NK-92 treated with Interleukin-12 subunit alpha and Interleukin-12 subunit beta, amount 100 ng/mL, for 24 hours (cell line): Measurements from ENCODE around the gene SLC31A1.
A peak's percentile ranks its signal among the peaks of the same experiment; 100 is the strongest.
"Not testable (repeated sequence)": the region's sequence is repeated elsewhere in the genome, so short reads cannot be mapped to it uniquely, and the experiment has no call there.

Experiments
- DNase-seq: peaks from one replicate; lab custom pipeline; 2025; lab: John Stamatoyannopoulos, UW

SLC31A1 gene

GRCh38 chr9:113261917-113262671 lies 40.8 kb downstream of the SLC31A1 start:
- no peak for DNase-seq

GRCh38 chr9:113266174-113266573 lies 44.8 kb downstream of the SLC31A1 start:
- no peak for DNase-seq

DNA sequence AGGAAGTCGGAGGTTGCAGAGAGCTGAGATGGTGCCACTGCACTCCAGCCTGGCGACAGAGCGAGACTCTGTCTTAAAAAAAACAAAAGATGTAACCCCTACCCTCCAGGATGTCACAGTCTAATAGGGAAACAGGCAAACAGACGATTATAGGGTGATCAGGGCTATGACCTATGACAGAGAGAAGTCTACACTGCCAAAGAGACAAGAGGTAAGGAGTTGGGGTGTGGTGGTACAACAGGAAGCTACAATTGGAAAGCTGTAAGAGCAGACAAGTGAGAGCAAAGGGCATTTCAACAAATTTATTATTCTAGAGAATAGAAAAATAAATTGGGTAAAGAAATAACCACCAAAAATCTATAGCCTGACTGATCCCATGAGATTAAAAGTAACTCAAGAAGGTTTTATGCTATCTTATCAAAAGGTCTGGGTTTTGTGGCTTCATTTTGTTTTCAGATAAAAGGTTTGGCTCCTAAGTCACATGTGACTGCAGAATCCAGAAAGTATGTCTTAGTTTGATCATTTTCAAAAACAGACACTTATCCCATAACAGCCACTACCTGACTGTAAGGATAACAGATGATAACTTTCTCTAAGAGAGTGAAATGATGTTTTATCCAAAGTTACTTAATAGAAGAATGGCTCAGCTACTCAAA lies 46.7 kb downstream of the SLC31A1 start:
- no peak for DNase-seq

- DNase-seq, result no peak
Observed at GRCh38 chr9:113269355-113269754, 48.0 kb downstream of the SLC31A1 start.

DNA sequence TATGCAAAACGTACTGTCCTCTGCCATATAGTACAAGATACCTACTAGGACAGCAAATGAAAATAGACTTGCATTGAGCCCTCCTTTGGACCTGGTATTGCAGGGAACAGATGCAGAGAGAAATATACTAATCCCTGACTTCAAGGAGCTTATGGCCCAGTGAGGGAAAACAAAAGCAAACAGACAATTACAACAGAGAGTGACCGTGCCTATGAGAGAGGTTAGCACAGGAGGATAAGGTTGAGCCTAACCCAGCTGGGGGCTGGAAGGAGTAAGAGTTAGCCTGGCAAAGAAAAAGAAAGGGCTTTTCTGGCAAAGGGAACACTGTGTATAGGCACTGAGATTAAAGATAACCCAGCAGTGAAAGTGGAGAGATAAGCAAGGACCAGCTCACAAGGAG lies 48.5 kb downstream of the SLC31A1 start:
- DNase-seq, result no peak

GRCh38 chr9:113274474-113275156 lies 53.3 kb downstream of the SLC31A1 start:
- DNase-seq, result no peak

- peak; percentile 89 for DNase-seq
Observed at GRCh38 chr9:113275157-113276131, 54.1 kb downstream of the SLC31A1 start, which contains the start of the genes CDC26 and PRPF4. CDC26 (minus strand) TSS chr9:113275572; CDS start chr9:113272507, 3,065 bp downstream. PRPF4 (plus strand) TSS chr9:113275658; CDS start chr9:113275744, 86 bp downstream.

DNA sequence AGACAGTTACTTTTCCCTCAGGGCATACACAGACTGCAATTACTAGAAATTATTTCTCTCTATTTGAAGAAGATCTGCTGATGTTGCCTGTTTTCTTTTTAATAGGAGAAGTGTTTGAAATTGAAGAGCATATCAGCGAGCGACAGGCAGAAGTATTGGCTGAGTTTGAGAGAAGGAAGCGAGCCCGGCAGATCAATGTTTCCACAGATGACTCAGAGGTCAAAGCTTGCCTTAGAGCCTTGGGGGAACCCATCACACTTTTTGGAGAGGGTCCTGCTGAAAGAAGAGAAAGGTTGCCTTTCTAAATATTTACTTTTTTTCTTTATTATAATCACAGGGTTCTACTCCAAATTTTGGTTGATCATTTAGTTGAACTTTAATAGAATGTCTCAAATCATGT lies 57.5 kb downstream of the SLC31A1 start:
- no peak for DNase-seq

- no peak for DNase-seq
Observed at GRCh38 chr9:113281356-113281755, 60.0 kb downstream of the SLC31A1 start.

GRCh38 chr9:113289091-113289490 lies 67.7 kb downstream of the SLC31A1 start:
- DNase-seq, result no peak

- DNase-seq, result no peak
Observed at GRCh38 chr9:113290052-113290607, 68.8 kb downstream of the SLC31A1 start.

DNA sequence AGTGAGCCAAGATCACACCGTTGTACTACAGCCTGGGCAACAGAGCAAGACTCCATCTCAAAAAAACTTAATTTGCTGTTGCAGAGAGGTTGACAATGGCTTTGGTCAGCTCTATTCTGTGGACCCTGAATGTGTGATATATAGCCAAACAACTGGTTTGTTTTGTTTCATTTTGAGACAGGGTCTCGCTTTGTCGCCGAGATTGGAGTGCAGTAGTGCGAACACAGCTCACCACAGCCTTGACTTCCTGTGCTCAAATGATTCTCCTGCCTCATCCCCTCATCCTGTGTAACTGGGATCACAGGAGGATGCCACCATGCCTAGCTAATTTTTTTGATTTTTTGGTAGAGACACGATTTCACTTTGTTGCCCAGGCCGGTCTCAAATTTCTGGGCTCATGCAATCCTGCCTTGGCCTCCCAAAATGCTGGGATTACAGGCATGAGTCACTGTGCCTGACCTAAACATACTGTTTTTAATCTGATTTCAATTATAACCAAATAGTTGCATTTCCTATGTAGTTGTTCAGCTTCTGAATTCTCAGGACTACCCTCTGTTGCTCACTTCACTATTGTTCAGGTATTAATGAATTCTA lies 72.0 kb downstream of the SLC31A1 start:
- no peak for DNase-seq

- not testable (repeated sequence) for DNase-seq
Observed at GRCh38 chr9:113296247-113296646, 74.9 kb downstream of the SLC31A1 start.

DNA sequence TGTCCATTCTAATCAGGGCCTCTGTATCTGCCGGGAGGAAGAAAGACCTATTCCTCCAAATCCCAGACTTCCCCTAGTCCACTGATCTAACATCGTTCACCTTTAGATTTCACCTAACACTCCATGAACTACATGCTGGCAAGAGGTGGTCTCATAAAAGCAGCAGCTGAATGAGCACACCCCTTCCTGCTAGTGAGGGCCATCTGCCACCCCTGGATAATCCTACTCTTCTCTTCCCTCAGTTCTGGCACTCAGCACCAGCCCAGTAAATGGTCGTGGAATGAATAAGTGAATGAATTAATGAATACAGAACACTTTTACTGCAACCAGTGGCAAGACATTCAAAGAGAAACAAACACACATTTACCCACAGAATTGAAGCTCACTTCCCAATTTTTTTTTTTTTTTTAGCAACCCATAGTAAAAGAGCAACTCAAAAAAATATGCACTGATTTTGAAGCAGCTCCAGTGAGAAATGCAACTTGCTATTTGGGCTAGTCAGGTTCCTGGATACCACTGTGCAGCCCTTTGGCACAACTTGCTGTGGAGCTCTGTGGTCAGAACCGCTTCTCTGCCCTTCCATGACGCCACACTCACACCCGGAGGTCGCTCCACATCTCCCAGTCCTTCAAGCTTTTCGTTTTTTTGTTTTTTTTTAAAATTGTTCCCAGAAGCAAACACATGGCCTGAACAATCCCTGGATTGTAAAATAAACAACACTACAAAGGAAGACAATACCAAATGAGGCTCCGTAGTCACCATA lies 75.6 kb downstream of the SLC31A1 start:
- no peak for DNase-seq

DNA sequence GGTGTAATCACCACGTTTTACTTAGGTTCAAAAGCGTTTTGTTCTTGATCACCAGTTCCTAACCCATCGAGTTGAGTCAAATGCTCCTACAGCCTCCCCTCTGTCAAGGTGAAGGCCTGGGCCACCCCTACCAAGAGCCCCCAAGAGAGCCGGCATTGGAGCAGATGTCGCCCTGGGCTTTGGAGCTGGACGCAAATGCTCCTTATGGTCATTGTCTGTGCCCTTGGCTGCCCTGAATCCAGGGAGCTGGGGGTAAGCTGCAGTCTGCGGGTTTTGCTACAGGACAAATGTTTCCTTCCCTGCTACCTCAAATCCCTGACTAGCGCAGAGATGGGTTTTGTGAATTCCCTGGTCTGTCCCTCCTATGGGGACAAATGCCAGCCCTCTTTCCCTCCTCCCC lies 77.0 kb downstream of the SLC31A1 start:
- DNase-seq, result no peak

GRCh38 chr9:113298924-113299770 lies 77.8 kb downstream of the SLC31A1 start:
- no peak for DNase-seq

DNA sequence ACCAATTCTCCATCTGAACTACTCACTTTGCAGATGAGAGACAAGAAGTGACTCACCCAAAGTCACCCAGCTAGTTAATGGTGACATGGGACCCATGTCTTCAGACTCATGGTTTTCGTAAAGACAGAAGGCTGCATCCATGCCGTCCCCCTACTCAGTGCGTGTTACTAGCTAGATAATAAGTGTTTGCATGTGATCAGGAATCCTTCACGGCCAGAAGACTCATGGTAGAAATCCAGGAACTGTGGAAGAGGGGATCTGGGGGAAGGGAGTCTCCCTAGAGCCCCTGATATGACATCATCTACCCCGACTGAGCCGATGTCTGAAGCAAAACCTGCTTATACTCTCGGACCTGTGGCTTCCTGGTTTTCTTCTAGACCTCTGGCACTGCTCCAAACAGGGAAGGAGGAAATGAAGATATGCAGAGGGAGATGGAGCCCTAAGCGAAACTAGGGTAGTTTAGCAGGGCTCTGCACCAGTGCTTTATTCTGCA lies 78.5 kb downstream of the SLC31A1 start:
- DNase-seq, result no peak

- no peak for DNase-seq
Observed at GRCh38 chr9:113301548-113301947, 80.2 kb downstream of the SLC31A1 start.

DNA sequence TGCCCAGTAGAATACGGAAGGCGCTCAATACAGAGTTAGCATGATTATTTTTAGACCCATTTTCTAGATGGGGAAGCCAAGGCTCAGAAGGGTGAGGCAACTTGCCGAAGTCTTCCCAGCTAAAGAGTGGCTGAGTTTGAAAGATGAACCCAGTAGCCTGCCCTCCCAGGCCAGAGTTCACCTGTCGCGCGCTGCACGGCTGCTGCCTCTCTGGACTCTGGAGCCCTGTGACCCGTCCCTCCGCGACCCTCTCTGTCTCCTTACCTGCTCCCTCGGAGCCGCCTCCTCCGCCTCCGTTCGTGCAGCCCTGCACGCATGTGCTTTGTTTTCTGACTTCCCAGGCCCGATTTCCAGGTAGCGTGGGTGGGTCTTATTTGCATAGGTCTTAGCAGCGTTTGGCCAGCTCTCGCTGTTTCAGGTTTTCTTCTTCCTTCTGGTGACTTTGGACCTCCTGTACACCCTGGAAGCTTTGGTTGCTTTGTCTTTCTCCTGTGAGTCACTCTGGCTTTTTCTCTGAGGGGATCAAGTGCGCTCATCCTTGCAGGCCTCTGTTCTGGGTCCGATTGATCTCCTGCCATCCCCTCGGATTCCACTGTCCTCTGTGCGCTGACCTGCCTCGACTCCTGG lies 81.6 kb downstream of the SLC31A1 start, which contains the start of gene RNF183:
RNF183 (minus strand) TSS at position 585 of the 627 bp plus-strand sequence. CDS start 5,192 bp downstream, outside the sequence.
- no peak for DNase-seq
